ENCODE data around the gene MAX.

DNA sequence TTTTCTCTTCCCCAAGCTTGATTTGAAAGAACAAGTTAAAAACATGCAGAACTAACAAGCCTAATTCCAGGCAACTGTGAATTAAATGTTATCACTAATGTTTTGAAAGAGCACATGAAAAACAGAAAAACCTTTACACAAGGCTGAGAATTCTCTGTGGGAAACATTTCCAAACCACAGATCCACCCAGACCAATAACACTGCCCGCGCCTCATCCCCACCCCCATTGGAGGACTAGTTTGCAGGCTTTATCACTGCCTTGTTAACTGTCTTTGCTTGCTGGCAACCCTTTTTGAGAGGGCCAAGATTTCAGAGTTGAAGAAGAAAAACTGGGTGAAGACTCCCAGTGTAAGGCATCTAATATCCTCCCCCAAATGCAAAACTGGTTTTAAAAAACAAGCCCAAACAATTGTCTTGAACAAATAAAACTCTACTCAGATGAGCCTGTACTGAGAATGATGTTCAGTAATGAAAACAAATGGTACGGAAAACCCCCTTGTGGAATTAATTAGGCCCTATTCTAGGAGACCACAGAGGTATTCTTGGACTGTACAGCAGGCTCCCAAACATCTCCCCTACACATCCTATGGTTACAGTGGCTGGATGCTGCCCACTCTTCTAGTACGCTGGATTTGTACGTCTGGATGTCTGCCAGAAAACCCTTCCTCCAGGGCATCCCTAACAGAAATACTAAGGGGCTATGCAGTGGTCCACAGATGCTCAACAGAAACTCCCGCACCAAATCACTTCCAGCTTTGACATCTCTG is 5.8 kb downstream of the MAX start:
- TF ChIP-seq YY1 (tag by site-specific recombination; IDR thresholded peaks at IDR 0.05) (no peak), GLI4 (tag by site-specific recombination; IDR thresholded peaks at IDR 0.05) (no peak), ZXDB (tag by site-specific recombination; IDR thresholded peaks at IDR 0.05) (no peak), MYNN (tag by site-specific recombination; IDR thresholded peaks at IDR 0.05; ENCODE audit: borderline replicate concordance) (no peak), ZNF670 (tag by site-specific recombination; IDR thresholded peaks at IDR 0.05; ENCODE audit: low read depth) (no peak), ZNF416 (tag by site-specific recombination; IDR thresholded peaks at IDR 0.05) (no peak)
- TF ChIP-seq, protein P1, sequence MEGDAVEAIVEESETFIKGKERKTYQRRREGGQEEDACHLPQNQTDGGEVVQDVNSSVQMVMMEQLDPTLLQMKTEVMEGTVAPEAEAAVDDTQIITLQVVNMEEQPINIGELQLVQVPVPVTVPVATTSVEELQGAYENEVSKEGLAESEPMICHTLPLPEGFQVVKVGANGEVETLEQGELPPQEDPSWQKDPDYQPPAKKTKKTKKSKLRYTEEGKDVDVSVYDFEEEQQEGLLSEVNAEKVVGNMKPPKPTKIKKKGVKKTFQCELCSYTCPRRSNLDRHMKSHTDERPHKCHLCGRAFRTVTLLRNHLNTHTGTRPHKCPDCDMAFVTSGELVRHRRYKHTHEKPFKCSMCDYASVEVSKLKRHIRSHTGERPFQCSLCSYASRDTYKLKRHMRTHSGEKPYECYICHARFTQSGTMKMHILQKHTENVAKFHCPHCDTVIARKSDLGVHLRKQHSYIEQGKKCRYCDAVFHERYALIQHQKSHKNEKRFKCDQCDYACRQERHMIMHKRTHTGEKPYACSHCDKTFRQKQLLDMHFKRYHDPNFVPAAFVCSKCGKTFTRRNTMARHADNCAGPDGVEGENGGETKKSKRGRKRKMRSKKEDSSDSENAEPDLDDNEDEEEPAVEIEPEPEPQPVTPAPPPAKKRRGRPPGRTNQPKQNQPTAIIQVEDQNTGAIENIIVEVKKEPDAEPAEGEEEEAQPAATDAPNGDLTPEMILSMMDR (tag by site-specific recombination; IDR thresholded peaks at IDR 0.05), result no peak
- TF ChIP-seq, protein P2, sequence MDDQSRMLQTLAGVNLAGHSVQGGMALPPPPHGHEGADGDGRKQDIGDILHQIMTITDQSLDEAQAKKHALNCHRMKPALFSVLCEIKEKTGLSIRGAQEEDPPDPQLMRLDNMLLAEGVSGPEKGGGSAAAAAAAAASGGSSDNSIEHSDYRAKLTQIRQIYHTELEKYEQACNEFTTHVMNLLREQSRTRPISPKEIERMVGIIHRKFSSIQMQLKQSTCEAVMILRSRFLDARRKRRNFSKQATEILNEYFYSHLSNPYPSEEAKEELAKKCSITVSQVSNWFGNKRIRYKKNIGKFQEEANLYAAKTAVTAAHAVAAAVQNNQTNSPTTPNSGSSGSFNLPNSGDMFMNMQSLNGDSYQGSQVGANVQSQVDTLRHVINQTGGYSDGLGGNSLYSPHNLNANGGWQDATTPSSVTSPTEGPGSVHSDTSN (CRISPR knock-in tag; IDR thresholded peaks at IDR 0.05), result no peak
